GM18519 (cell line): ENCODE data around the gene PID1.

Experiments
- ATAC-seq: cut with Tn5 transposase; IDR thresholded peaks from one replicate; pipeline ENCODE4 v1.9.1; 2021; ENCODE audit warnings: mild to moderate bottlenecking, moderate library complexity; ENCODE audit not compliant: unreplicated experiment, low FRiP score

The PID1 gene

DNA sequence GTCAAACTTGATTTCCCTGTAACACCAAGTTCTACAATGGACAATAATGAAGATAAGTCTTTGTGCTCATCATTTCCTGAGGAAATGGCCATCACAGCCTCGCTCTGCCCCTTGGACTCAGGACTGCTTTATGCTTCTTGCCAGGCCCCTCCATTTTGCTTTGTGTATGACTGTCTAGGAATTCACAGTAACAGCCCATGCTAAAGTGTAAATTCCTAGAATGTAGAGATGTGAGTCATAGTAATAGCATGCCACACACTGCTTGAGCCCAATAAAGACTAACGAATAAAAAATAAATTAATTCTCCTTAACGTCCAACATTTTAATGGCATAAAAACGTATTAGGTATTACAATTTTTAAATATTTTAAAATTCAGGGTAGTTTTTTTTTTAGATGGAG lies 226.5 kb downstream of the PID1 start:
- no peak for ATAC-seq

DNA sequence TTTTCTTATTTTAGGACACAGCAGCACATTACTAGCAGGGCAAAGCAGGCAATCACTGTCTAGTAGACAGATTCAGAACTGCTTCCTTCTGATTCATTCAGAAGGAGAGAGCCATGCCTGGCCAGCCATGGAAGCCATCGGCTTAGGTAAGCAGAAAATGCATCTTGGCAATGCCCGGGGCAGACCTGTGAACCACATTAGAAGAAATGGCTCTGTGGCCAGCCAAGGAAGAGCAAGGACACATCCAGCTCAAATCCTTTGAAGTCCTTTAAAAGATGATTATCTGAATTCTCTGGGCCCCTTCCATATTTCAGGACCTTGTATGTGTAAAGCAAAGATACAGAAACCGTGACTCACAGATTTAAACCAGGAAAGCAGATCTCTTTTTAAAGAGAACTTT lies 227.4 kb downstream of the PID1 start:
- no peak for ATAC-seq

DNA sequence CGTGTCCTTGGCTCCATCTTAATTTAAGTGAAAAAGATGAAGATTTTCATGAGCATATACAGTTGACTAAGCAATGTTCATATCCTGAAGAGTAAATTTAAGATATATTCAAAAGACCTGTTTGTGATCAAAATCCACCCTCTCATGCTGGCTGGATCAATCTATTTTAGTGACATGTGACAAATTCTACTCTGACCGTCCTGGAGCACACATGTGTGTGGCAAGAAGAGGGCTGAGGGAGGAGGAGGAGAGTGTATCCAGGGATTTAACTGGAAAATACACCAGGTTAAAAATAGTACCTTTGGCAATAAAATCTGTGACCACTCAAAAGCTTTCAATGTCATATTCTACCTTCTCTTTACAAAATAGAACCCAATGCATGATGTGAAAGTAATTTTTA lies 228.7 kb downstream of the PID1 start:
- no peak for ATAC-seq

DNA sequence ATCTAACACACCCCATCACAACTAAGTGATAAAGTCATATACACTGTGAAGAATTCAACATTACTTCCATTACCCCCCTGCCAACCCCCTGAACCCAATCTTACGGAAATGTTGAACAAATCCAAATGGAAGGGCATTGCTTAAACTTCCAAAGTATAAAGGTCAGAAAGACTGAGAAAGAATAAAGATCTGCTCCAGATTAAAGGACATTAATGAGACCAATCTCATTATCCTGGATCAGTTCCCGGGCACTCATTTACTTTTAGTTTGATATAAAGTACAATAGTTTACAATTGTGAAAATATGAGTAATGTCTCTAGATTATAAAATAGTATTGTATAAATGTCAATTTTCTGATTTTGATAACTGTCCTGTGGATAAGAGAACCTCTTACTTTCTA lies 229.4 kb downstream of the PID1 start:
- ATAC-seq, result no peak

DNA sequence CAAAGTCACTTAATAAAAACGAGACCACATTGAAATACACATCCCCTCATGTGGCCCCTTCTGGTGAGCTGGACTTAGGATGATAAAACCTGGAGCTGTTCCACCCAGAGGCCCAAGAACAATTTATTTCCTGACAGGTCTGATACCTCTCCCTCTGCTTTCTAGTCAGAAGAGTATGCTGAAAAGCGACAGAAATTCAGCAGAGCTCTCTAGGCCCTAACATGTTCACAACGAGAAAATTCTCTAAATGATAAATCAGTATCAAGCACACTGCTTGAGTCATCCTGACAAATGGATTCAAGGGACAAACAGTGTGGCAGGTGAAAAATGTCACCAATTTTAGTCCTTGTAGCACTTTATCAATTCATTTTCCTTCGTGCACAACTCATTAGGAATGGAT lies 233.5 kb downstream of the PID1 start:
- ATAC-seq, result no peak

DNA sequence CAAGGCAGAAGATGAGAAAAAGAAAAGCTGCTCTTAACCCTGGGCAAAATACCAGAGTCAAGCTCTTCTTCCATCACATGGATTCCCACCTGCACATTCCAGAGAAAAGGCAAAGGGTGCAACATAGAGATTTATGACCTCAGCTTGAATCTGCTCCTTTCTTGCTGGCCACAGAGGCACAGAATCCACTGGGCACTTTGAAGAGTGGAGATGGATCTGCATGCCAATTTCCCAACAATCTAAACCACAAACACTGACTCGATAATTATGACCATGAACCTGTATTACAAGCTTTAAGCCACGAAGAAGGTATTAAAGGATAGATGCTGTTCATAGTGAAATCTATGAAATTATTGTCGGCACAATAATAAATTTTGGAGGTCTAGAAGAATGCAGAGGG lies 237.3 kb downstream of the PID1 start:
- ATAC-seq, result no peak

DNA sequence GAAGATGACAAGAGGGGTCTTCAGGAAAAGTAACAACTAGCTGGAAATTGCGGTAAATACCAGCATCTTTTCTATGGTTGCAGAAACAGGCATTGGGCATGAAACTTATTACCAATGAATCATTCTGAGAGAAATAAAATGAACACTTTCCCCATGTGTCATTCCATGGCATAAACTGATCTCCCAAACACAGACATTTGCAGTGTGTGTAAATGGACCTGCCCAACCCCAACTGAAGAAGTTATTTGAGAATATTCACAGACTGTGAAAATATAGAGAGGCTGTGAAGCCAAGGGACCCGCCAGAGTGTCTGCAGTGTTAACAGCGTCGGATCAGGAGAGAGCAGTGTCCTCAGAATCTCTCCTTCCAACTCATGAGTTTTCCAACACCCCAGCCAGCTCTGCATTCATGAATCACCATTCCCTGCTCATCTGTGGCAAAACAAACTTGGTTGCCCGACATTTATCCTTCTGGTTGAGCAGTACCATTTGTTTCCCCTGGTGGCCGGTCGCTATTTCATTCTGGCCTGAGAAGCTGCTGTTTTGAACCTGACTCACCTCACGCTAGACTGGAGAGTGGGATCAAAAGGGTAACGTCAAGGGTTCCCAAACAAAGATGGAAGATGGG lies 238.4 kb downstream of the PID1 start:
- no peak for ATAC-seq

DNA sequence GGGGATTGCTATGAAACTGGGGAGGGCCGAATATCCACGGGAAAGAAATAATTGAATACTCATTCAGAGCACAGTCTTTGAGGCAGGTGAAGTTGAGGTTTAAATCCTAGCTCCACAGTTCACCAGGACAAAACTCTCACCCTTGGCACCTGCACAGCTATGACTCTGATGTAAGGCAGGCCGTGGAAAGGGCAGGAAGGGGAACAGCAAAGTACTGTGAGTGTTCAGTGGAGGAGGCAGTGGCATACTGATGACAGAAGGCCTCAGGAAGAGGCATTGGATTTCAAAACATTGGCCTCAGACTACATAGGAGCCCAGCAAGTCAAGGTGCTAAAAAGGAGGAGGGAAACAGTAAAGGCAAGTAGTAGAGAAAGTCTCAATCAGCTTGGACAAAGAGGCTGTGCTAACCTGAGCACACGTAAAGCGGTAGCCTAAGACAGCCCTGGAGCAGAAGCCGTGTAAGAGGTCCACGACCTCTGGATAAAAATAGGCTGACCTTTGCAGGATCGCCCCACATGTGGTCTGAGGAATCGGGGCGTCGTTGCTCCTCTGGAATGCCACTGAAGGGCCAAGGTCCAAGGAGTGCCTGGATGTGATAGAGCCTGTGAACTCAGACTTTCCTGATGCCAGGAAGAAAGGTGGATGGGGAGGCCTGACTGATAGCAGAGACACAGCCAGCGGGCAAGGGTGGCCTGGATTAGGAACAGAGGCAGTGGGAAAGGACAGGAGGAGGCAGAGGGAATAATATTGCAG lies 243.6 kb downstream of the PID1 start:
- no peak for ATAC-seq

DNA sequence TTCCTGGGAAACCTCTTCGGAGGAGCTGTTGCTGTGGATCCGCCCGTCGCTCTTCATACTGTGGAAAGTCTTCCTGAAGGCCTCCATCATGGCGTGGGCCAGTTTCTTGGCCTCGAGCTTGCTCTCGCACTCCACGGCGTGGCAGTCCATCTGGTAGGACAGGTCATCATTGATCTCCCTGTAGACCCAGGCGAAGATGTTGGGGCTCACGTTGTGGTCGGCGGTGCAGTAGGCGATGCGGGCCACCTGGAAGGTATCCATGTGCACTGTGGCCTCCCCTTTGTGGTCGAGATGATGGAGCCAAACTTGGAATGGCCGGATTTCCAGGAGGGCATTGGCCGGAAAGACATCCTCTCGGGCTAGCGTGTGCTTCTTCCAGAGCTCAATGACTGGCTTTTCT lies 245.4 kb downstream of the PID1 start:
- ATAC-seq, result no peak

DNA sequence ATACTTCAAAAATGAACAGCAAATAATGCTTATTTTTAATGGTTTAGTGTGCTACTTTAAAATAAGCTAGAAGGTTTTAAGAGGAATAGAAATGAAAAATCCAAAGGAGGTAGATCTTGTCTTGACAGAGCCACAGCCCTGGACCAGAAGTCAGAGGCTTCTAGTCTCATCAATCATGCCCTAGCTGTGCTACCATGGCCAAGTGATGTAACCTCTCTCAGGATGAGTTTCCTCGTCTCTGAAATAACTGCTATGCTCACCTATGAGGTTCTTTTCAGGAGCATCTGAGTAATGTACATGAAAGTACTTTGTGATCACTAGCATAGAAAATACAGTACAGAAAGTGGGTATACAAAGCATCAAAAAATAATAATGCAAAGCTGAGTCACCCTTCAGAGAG lies 248.4 kb downstream of the PID1 start:
- ATAC-seq, result no peak

DNA sequence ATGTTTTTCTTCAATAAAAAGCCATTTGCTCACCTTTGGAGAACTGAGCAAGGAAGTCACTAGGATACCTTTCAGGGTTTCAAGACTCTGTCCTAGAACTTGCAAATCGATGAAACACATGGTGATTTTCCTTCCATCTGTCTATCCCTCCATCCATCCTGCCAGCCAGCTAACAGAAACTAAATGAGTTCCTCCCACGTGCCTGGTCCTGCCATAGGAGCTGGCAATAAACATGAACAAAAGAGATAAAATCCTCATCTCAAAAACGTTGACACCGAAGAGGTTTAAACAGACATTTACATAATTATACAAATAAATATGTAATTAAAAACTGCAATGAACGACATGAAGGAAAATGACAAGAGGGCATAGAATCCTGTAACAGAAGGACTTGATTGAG lies 249.0 kb downstream of the PID1 start:
- no peak for ATAC-seq

DNA sequence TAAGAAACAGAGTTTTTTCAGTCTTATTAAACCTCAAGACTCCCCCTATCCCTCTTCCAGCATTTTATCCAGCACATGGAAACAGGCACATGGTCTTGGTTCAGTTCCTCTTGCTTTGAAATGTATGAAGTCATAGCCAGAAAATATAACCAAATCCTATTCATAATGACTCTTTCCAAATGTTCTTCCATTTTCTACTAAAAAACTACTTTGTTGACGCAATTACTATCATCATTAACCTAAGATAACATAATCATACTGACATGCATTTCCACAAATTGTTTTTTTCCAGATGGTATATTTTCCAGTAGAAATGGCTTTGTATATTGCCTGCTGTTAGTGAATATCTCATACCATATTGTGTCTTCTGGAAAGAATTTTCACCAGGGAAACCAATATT lies 261.3 kb downstream of the PID1 start:
- ATAC-seq, result no peak

DNA sequence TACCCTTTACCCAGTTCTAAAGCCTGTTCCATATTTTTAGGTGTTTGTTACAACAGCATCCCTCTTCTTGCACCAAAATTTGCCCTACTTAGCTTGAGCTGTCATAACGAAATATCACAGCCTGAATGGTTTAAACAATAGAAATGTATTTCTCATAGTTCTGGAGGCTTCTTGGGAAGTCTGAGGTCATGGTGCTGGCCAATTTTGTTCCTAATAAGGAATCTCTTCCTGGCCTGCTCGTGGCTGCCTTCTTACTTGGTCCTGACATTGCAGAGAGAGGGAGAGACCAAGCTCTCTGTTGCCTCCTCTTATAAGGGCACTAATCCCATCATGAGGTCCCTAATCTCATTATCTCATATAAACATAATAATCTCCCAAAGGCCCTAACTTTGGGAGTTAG lies 267.8 kb downstream of the PID1 start:
- ATAC-seq, result no peak

DNA sequence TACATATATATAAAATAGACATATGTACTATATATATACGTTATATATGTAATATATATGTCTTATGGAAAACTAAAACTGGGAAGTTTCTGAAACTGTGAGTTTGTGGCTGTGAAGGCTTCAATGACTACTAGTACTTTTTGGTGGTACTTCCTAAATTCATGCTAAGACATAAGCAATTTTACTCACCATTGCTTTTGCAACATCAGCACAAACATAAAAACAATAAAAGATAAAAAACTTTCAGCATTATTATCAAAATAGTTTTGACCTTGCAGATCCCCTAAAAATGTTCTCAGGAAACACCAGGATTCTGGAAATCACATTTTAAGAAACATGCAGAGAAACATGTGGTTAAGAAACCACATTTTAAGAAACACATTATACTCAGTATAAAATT lies 269.9 kb downstream of the PID1 start:
- ATAC-seq, result no peak

DNA sequence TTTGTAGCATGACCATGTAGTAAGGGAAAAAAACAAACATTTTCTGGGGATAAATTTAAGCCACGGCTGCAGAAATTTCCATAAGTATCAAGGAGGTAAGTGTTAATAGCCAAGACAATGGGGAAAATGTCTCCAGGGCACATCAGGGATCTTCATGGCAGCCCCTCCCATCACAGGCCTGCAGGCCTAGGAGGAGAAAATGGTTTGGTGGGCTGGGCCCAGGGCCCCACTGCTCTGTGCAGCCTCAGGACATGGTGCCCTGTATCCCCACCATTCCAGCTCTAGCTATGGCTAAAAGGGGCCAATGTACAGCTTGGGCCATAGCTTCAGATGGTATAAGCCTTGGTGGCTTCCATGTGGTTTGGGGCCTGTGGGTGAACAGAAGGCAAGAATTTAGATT lies 271.8 kb downstream of the PID1 start:
- no peak for ATAC-seq

DNA sequence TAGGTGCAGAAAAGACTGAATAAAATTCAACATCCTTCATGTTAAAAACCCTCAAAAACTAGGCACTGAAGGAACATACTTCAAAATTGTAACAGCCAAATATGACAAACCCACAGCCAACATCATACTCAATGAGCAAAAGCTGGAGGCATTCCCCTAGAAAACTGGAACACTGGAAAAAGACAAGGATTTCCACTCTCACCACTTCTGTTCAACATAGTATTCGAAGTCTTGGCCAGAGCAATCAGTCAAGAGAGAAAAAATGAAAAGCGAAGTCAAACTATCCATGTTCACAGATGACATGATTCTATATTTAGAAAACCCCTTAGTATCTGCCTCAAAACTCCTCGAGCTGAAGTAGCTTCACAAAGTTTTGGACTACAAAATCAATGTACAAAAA lies 282.3 kb downstream of the PID1 start:
- ATAC-seq, result no peak

DNA sequence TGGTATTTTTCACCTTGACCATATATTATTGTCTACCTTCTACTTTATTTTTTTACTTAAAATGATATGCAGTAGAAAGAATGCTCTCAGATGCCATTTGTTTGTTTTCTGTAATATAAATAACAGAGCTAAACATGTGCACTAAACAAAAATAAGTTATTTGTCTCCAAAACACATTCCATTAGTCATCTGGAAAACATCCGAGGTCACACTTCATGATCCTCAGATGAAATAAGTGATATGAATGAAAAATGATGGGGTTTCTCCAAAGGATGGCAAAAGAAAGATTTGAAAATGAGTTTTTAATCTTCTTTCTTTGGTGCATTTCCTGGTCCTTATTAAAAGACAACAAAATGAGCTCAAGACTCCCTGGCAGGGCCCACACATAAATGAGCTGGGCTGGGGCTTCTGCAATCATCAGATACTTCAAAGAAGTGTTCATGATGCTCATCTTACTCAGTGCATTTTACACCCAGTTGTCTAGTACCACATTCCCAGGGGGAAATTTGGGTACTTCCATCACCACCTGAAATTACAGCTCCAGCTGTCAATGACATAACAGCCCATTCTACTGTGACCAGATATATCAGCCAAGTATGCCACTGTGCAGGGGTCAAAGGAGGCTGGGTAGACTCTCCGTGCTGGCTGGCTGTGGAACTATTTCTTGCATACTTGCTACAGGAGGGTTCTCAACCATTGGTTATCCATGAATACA lies 283.5 kb downstream of the PID1 start:
- no peak for ATAC-seq

DNA sequence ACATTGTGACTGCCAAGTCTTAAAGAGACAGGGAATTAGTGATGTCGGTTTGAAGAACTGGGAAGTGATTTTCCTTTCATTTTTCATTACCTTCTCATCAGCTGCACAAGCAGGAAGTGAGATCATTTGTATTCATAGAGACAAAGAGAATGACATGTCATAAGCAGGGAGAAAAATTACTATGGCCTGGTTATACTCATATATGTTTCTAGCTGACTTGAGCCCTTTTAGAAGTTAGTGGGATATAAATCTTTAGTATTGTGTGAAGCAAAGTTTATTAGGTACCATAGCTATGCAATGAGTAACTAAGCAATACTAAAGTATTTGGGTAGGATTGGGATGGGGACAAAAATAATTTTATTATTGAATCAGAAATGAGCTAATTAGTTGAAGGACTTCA lies 284.1 kb downstream of the PID1 start:
- ATAC-seq, result no peak

DNA sequence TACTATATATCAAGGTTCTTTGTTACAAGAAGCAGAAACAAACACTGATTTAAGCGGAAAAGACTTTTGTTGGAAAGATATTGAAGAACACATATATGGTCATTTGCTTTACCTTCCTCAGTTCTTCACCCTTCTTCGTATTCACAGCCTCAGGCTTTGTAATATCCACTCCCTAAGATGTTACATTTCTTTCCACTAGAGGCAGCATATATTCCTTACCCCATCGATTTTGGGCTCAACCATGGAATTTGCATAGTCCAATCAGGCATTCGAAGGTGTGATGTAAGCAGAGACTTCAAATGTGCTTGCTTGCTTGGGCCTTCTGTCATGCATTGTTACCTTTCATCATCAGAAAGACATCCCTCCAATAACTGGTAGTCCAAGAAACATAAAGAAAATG lies 287.4 kb downstream of the PID1 start:
- no peak for ATAC-seq

DNA sequence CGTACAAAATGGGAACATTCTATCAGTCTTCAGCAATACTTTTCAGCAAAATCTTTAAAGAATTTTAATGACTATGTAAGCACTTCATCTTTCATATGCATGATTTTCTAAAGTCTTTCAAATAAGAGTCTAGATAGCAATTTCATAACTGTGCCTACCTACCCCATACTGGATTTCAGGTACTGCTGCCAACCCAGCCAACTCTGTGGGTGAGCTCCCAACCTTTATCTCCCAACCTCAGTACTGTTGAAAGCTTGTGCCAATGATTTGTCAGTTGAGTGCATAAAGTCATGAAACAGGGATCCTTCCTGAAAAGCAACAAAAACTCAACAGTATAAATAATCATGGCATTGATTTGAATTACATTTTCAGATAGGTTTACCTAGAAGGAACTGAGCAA lies 296.9 kb downstream of the PID1 start:
- ATAC-seq, result no peak
